Astrocyte of the cerebellum (primary cell): ENCODE data around the gene FAM163A.

Experiments used
- DNase-seq: peaks from one replicate; pipeline ENCODE4 v3.0.0-alpha.2; 2011; ENCODE audit warnings: low read depth
- H3K4me3 ChIP-seq: 2 replicates; pipeline ENCODE4 v1.5.1; 2011; ENCODE audit warnings: mild to moderate bottlenecking, low read depth, low read length, moderate library complexity
- CTCF ChIP-seq: IDR thresholded peaks from 2 replicates; pipeline ENCODE4 v1.5.1; 2012; ENCODE audit warnings: low read length, low read depth, moderate library complexity, mild to moderate bottlenecking; ENCODE audit errors: missing control alignments
- in situ Hi-C: cut with HindIII; loops from 2 replicates; pipeline ENCODE4 v1.10.0; 2017; ENCODE audit warnings: low sequenced_read_pairs

The FAM163A gene

DNA sequence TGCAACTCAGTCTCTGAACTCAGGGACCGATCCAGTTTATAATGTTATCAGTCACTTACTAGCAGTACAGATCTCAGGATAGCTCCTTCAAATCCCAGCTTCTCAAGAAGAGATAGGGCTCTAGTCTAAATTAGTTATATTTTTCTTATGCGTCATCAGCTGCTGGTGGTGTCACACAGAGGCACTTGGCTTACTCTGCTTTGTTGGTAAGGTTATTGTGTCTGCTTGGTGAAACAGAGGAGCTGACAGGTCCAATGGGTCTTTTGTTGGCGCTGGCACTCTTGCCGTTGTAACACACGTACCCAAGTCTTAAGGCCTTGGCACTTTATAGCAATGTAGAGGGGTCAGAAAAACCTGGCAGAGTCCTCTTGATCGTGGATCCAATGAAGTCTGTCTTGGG lies 122.3 kb downstream of the FAM163A start:
- in situ Hi-C loops: no loop called here
- no peak for DNase-seq
- no peak overlapping the region for H3K4me3 ChIP-seq
- no peak for TF ChIP-seq CTCF
